IgD-negative memory B cell (primary cell): ENCODE results near the gene OSTM1. TPM values are rescaled to one million over a fixed set of nuclear protein-coding genes. Genes with fewer than 3 reads are reported as not detected.

Source experiments
- H3K27ac Mint-ChIP-seq, 3 donors: one replicate each; pipeline ENCODE4 v1.8.0; 2020 to 2022; ENCODE audit warnings: mild to moderate bottlenecking in 3 of 3, mixed read lengths in 3 of 3, moderate library complexity in 1 of 3
- H3K27me3 Mint-ChIP-seq: one replicate; pipeline ENCODE4 v1.8.0; 2021; ENCODE audit warnings: mixed read lengths
- H3K36me3 Mint-ChIP-seq: one replicate; pipeline ENCODE4 v1.8.0; 2020; ENCODE audit warnings: mild to moderate bottlenecking, mixed read lengths
- H3K4me1 Mint-ChIP-seq, 3 donors: one replicate each; pipeline ENCODE4 v1.8.0; 2020 to 2022; ENCODE audit warnings: mixed read lengths in 3 of 3, mild to moderate bottlenecking in 1 of 3
- H3K4me3 Mint-ChIP-seq, 4 donors: one replicate each; pipeline ENCODE4 v1.8.0; 2020 to 2022; ENCODE audit warnings: mild to moderate bottlenecking in 4 of 4, mixed read lengths in 4 of 4, moderate library complexity in 3 of 4
- H3K9me3 Mint-ChIP-seq, 3 donors: one replicate each; pipeline ENCODE4 v1.8.0; 2020 to 2021; ENCODE audit warnings: mixed read lengths in 3 of 3, mild to moderate bottlenecking in 1 of 3
- polyA plus RNA-seq: library from polyadenylated mRNA; unstranded; fragments of 300-500 nt; fragmentation: Illumina TruSeq; gene quantifications from one replicate; pipeline ENCODE4 v1.2.3, GENCODE V29; 2021

The OSTM1 gene
- 29.9 TPM for polyA plus RNA-seq

GRCh38 chr6:108074359-108075144, at the start of gene OSTM1:
Gene OSTM1 (minus strand): TSS chr6:108074741. CDS start chr6:108074651, 90 bp downstream.
- H3K27me3 Mint-ChIP-seq, result no peaks in the 10 kb centered on the region
- peaks cover 1% of the 10 kb centered on the region for H3K36me3 Mint-ChIP-seq
- peaks cover 11 to 23% (median 20%) of the 10 kb centered on the region in 3 donors for H3K4me1 Mint-ChIP-seq
- H3K9me3 Mint-ChIP-seq, result no peaks in the 10 kb centered on the region
- H3K4me3 Mint-ChIP-seq, result peak within 1 kb of the TSS; percentile 87 to 97 (median 94)
- H3K27ac Mint-ChIP-seq, result peak within 1 kb of the TSS; percentile 89 to 94 (median 93)

- no peaks in the 10 kb centered on the region for H3K36me3 Mint-ChIP-seq
- H3K9me3 Mint-ChIP-seq, result no peaks in the 10 kb centered on the region
- H3K27me3 Mint-ChIP-seq, result peaks cover 52% of the 10 kb centered on the region
- H3K4me3 Mint-ChIP-seq, result no peak overlapping the region
- no peak overlapping the region for H3K27ac Mint-ChIP-seq
- peaks cover 1 to 10% (median 2%) of the 10 kb centered on the region in 3 donors for H3K4me1 Mint-ChIP-seq
Measured at GRCh38 chr6:108123946-108124345, 49.4 kb upstream of the OSTM1 start.

GRCh38 chr6:108123481-108123929, 49.0 kb upstream of the OSTM1 start:
- H3K27me3 Mint-ChIP-seq, result peaks cover 55% of the 10 kb centered on the region
- no peaks in the 10 kb centered on the region for H3K9me3 Mint-ChIP-seq
- H3K36me3 Mint-ChIP-seq, result no peaks in the 10 kb centered on the region
- H3K4me1 Mint-ChIP-seq, result peaks cover 4 to 14% (median 5%) of the 10 kb centered on the region in 3 donors
- H3K4me3 Mint-ChIP-seq, result no peak overlapping the region
- no peak overlapping the region for H3K27ac Mint-ChIP-seq

GRCh38 chr6:108121612-108122011, 47.1 kb upstream of the OSTM1 start:
- Mint-ChIP-seq H3K9me3 (no peaks in the 10 kb centered on the region), H3K27me3 (peaks cover 56% of the 10 kb centered on the region), H3K4me3 (peak overlapping the region in 1 of 4 donors; percentile 10), H3K36me3 (no peaks in the 10 kb centered on the region), H3K27ac (peak overlapping the region in 1 of 3 donors; percentile 1), H3K4me1 (peaks cover 10 to 23% (median 11%) of the 10 kb centered on the region in 3 donors)

- H3K27ac Mint-ChIP-seq, result no peak overlapping the region
- H3K36me3 Mint-ChIP-seq, result no peaks in the 10 kb centered on the region
- H3K27me3 Mint-ChIP-seq, result peaks cover 62% of the 10 kb centered on the region
- H3K9me3 Mint-ChIP-seq, result no peaks in the 10 kb centered on the region
- H3K4me3 Mint-ChIP-seq, result peak overlapping the region; percentile 29 to 70 (median 48)
- peaks cover 18 to 32% (median 21%) of the 10 kb centered on the region in 3 donors for H3K4me1 Mint-ChIP-seq
Measured at GRCh38 chr6:108120311-108120710, 45.8 kb upstream of the OSTM1 start.

GRCh38 chr6:108119769-108120141, 45.2 kb upstream of the OSTM1 start:
- H3K9me3 Mint-ChIP-seq, result no peaks in the 10 kb centered on the region
- H3K27me3 Mint-ChIP-seq, result peaks cover 68% of the 10 kb centered on the region
- peak overlapping the region in 2 of 4 donors; percentile 70 to 78 for H3K4me3 Mint-ChIP-seq
- H3K27ac Mint-ChIP-seq, result no peak overlapping the region
- H3K36me3 Mint-ChIP-seq, result no peaks in the 10 kb centered on the region
- peaks cover 21 to 36% (median 26%) of the 10 kb centered on the region in 3 donors for H3K4me1 Mint-ChIP-seq

GRCh38 chr6:108118810-108119768, 44.5 kb upstream of the OSTM1 start:
- Mint-ChIP-seq H3K27ac (peak overlapping the region in 2 of 3 donors; percentile 19 to 88), H3K4me1 (peaks cover 22 to 43% (median 33%) of the 10 kb centered on the region in 3 donors), H3K27me3 (peaks cover 74% of the 10 kb centered on the region), H3K36me3 (no peaks in the 10 kb centered on the region), H3K9me3 (no peaks in the 10 kb centered on the region), H3K4me3 (peak overlapping the region; percentile 78 to 96 (median 92))

- H3K4me3 Mint-ChIP-seq, result peak overlapping the region; percentile 82 to 96 (median 92)
- no peaks in the 10 kb centered on the region for H3K9me3 Mint-ChIP-seq
- no peaks in the 10 kb centered on the region for H3K36me3 Mint-ChIP-seq
- H3K4me1 Mint-ChIP-seq, result peaks cover 25 to 49% (median 37%) of the 10 kb centered on the region in 3 donors
- H3K27ac Mint-ChIP-seq, result peak overlapping the region in 1 of 3 donors; percentile 19
- H3K27me3 Mint-ChIP-seq, result peaks cover 76% of the 10 kb centered on the region
Measured at GRCh38 chr6:108118359-108118724, 43.8 kb upstream of the OSTM1 start.

GRCh38 chr6:108117427-108118358, 43.2 kb upstream of the OSTM1 start:
- peaks cover 26 to 45% (median 38%) of the 10 kb centered on the region in 3 donors for H3K4me1 Mint-ChIP-seq
- no peaks in the 10 kb centered on the region for H3K9me3 Mint-ChIP-seq
- peaks cover 78% of the 10 kb centered on the region for H3K27me3 Mint-ChIP-seq
- no peaks in the 10 kb centered on the region for H3K36me3 Mint-ChIP-seq
- peak overlapping the region in 2 of 3 donors; percentile 8 to 88 for H3K27ac Mint-ChIP-seq
- H3K4me3 Mint-ChIP-seq, result peak overlapping the region; percentile 82 to 94 (median 87)

GRCh38 chr6:108116546-108117426, 42.2 kb upstream of the OSTM1 start:
- peaks cover 26 to 45% (median 38%) of the 10 kb centered on the region in 3 donors for H3K4me1 Mint-ChIP-seq
- peak overlapping the region; percentile 30 to 88 (median 71) for H3K27ac Mint-ChIP-seq
- H3K9me3 Mint-ChIP-seq, result no peaks in the 10 kb centered on the region
- peaks cover 83% of the 10 kb centered on the region for H3K27me3 Mint-ChIP-seq
- H3K4me3 Mint-ChIP-seq, result peak overlapping the region; percentile 82 to 94 (median 87)
- H3K36me3 Mint-ChIP-seq, result no peaks in the 10 kb centered on the region

GRCh38 chr6:108115598-108116058, 41.1 kb upstream of the OSTM1 start:
- Mint-ChIP-seq H3K4me3 (peak overlapping the region; percentile 70 to 90 (median 86)), H3K4me1 (peaks cover 26 to 44% (median 38%) of the 10 kb centered on the region in 3 donors)

GRCh38 chr6:108114841-108115597, 40.5 kb upstream of the OSTM1 start:
- H3K27ac Mint-ChIP-seq, result peak overlapping the region; percentile 80 to 88 (median 84)
- H3K4me3 Mint-ChIP-seq, result peak overlapping the region; percentile 70 to 90 (median 86)
- H3K4me1 Mint-ChIP-seq, result peaks cover 26 to 44% (median 38%) of the 10 kb centered on the region in 3 donors
- H3K36me3 Mint-ChIP-seq, result no peaks in the 10 kb centered on the region
- no peaks in the 10 kb centered on the region for H3K9me3 Mint-ChIP-seq
- H3K27me3 Mint-ChIP-seq, result peaks cover 71% of the 10 kb centered on the region

More at GRCh38 chr6:108115598-108116058, 41.1 kb upstream of the OSTM1 start:
- peak overlapping the region; percentile 30 to 88 (median 80) for H3K27ac Mint-ChIP-seq
- no peaks in the 10 kb centered on the region for H3K36me3 Mint-ChIP-seq
- no peaks in the 10 kb centered on the region for H3K9me3 Mint-ChIP-seq
- peaks cover 75% of the 10 kb centered on the region for H3K27me3 Mint-ChIP-seq
